Measurements from ENCODE around the gene STXBP5L. TPM values are rescaled to one million over a fixed set of nuclear protein-coding genes. Genes with fewer than 3 reads are reported as not detected.
A peak's percentile ranks its signal among the peaks of the same experiment; 100 is the strongest.

Gene STXBP5L
- total RNA-seq, 1 experiment from 2014 or later, result 5.9 TPM

DNA sequence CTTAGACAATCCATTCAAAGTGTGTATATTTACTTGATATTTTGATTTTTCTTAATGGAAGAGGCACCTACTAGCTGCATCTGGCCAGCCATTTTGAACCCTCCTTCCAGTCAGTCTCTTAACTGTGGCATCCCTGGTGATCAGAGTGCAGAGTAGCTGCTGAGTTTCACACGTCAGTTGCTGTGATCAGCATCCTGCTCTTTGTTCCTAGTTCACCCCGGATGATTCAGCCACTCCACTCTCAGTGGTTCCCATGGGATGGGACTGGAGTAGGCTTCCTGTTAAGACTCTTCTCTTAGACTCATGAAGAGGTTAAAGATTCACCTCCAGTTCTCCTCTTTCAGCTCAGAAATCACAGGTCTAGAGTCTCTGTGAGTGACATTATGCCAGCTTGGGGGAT is 75.8 kb downstream of the STXBP5L start:
- peak; percentile 77 for ATAC-seq
- peaks cover 21% of the 10 kb centered on the region for H3K36me3 Mint-ChIP-seq
- CTCF ChIA-PET, result no interaction called here

DNA sequence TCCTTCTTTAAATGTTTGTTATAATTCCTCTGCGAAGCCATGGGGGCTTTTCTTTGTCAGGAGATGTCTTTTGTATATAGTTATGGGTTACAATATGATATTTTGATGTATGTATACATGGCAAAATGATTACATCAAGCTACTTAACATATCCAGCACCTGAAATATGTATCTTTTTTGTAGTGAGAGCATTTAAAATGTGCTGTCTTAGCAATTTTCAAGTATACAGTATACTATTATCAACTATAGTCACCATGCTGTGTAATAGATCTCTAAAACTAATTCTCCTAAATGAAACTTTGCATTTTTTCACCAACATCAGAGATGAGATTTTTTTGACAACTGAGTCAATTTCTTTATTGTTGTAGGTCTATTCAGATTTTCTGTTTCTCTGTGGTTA is 77.2 kb downstream of the STXBP5L start:
- H3K4me1 Mint-ChIP-seq, result peaks cover 10% of the 10 kb centered on the region
- H3K36me3 Mint-ChIP-seq, result peaks cover 7% of the 10 kb centered on the region
- CTCF ChIA-PET, result no interaction called here
- POLR2A ChIA-PET, result no interaction called here
- TF ChIP-seq, protein P1, sequence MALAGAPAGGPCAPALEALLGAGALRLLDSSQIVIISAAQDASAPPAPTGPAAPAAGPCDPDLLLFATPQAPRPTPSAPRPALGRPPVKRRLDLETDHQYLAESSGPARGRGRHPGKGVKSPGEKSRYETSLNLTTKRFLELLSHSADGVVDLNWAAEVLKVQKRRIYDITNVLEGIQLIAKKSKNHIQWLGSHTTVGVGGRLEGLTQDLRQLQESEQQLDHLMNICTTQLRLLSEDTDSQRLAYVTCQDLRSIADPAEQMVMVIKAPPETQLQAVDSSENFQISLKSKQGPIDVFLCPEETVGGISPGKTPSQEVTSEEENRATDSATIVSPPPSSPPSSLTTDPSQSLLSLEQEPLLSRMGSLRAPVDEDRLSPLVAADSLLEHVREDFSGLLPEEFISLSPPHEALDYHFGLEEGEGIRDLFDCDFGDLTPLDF (CRISPR knock-in tag; IDR thresholded peaks at IDR 0.05), result no peak
- no peak for TF ChIP-seq EMX1 (CRISPR knock-in tag; IDR thresholded peaks at IDR 0.05)
- TF ChIP-seq, protein P2, sequence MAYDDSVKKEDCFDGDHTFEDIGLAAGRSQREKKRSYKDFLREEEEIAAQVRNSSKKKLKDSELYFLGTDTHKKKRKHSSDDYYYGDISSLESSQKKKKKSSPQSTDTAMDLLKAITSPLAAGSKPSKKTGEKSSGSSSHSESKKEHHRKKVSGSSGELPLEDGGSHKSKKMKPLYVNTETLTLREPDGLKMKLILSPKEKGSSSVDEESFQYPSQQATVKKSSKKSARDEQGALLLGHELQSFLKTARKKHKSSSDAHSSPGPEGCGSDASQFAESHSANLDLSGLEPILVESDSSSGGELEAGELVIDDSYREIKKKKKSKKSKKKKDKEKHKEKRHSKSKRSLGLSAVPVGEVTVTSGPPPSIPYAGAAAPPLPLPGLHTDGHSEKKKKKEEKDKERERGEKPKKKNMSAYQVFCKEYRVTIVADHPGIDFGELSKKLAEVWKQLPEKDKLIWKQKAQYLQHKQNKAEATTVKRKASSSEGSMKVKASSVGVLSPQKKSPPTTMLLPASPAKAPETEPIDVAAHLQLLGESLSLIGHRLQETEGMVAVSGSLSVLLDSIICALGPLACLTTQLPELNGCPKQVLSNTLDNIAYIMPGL (CRISPR knock-in tag; IDR thresholded peaks at IDR 0.05), result no peak
- TF ChIP-seq NR3C1 (CRISPR knock-in tag; conservative IDR thresholded peaks at IDR 0.05; ENCODE audit: low read depth), result no peak
- TF ChIP-seq, protein P3, sequence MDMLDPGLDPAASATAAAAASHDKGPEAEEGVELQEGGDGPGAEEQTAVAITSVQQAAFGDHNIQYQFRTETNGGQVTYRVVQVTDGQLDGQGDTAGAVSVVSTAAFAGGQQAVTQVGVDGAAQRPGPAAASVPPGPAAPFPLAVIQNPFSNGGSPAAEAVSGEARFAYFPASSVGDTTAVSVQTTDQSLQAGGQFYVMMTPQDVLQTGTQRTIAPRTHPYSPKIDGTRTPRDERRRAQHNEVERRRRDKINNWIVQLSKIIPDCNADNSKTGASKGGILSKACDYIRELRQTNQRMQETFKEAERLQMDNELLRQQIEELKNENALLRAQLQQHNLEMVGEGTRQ (CRISPR knock-in tag; IDR thresholded peaks at IDR 0.05), result no peak
- TF ChIP-seq, protein P4, sequence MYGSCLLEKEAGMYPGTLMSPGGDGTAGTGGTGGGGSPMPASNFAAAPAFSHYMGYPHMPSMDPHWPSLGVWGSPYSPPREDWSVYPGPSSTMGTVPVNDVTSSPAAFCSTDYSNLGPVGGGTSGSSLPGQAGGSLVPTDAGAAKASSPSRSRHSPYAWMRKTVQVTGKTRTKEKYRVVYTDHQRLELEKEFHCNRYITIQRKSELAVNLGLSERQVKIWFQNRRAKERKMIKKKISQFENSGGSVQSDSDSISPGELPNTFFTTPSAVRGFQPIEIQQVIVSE (CRISPR knock-in tag; IDR thresholded peaks at IDR 0.05; ENCODE audit: borderline replicate concordance), result no peak
- no peak for TF ChIP-seq SMAD3 (CRISPR knock-in tag; IDR thresholded peaks at IDR 0.05; ENCODE audit: borderline replicate concordance)
- TF ChIP-seq, protein P5, sequence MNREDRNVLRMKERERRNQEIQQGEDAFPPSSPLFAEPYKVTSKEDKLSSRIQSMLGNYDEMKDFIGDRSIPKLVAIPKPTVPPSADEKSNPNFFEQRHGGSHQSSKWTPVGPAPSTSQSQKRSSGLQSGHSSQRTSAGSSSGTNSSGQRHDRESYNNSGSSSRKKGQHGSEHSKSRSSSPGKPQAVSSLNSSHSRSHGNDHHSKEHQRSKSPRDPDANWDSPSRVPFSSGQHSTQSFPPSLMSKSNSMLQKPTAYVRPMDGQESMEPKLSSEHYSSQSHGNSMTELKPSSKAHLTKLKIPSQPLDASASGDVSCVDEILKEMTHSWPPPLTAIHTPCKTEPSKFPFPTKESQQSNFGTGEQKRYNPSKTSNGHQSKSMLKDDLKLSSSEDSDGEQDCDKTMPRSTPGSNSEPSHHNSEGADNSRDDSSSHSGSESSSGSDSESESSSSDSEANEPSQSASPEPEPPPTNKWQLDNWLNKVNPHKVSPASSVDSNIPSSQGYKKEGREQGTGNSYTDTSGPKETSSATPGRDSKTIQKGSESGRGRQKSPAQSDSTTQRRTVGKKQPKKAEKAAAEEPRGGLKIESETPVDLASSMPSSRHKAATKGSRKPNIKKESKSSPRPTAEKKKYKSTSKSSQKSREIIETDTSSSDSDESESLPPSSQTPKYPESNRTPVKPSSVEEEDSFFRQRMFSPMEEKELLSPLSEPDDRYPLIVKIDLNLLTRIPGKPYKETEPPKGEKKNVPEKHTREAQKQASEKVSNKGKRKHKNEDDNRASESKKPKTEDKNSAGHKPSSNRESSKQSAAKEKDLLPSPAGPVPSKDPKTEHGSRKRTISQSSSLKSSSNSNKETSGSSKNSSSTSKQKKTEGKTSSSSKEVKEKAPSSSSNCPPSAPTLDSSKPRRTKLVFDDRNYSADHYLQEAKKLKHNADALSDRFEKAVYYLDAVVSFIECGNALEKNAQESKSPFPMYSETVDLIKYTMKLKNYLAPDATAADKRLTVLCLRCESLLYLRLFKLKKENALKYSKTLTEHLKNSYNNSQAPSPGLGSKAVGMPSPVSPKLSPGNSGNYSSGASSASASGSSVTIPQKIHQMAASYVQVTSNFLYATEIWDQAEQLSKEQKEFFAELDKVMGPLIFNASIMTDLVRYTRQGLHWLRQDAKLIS (CRISPR knock-in tag; IDR thresholded peaks at IDR 0.05; ENCODE audit: borderline replicate concordance), result no peak
- TF ChIP-seq JUN (CRISPR knock-in tag; IDR thresholded peaks at IDR 0.05), result no peak
- TF ChIP-seq, protein P6, sequence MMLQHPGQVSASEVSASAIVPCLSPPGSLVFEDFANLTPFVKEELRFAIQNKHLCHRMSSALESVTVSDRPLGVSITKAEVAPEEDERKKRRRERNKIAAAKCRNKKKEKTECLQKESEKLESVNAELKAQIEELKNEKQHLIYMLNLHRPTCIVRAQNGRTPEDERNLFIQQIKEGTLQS (CRISPR knock-in tag; conservative IDR thresholded peaks at IDR 0.05), result no peak
- TF ChIP-seq, protein P7, sequence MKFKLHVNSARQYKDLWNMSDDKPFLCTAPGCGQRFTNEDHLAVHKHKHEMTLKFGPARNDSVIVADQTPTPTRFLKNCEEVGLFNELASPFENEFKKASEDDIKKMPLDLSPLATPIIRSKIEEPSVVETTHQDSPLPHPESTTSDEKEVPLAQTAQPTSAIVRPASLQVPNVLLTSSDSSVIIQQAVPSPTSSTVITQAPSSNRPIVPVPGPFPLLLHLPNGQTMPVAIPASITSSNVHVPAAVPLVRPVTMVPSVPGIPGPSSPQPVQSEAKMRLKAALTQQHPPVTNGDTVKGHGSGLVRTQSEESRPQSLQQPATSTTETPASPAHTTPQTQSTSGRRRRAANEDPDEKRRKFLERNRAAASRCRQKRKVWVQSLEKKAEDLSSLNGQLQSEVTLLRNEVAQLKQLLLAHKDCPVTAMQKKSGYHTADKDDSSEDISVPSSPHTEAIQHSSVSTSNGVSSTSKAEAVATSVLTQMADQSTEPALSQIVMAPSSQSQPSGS (CRISPR knock-in tag; IDR thresholded peaks at IDR 0.05; ENCODE audit: borderline replicate concordance, low read depth), result no peak
- TF ChIP-seq SP1 (CRISPR knock-in tag; conservative IDR thresholded peaks at IDR 0.05), result no peak
- no peak for TF ChIP-seq ZNF121 (CRISPR knock-in tag; IDR thresholded peaks at IDR 0.05)
- H3K27ac Mint-ChIP-seq, result no peak overlapping the region
- ATAC-seq (no peak), DNase-seq (ENCODE audit: low spot score) (no peak)
- no peaks in the 10 kb centered on the region; the same call in 1 of the 2 replicates for H3K27me3 Mint-ChIP-seq (ENCODE audit: low read depth)
- peaks cover 26% of the 10 kb centered on the region for H3K9me3 Mint-ChIP-seq
- no peak overlapping the region for H3K4me3 Mint-ChIP-seq

More for the DNA sequence above, 75.8 kb downstream of the STXBP5L start:
- DNase-seq (ENCODE audit: low spot score), result no peak
- TF ChIP-seq TCF7 (CRISPR knock-in tag; IDR thresholded peaks at IDR 0.05; ENCODE audit: low read depth), result no peak
- no peak for TF ChIP-seq CREM (CRISPR knock-in tag; IDR thresholded peaks at IDR 0.05)
- no peak for TF ChIP-seq ETV6 (CRISPR knock-in tag; IDR thresholded peaks at IDR 0.05)
- TF ChIP-seq, protein P8, sequence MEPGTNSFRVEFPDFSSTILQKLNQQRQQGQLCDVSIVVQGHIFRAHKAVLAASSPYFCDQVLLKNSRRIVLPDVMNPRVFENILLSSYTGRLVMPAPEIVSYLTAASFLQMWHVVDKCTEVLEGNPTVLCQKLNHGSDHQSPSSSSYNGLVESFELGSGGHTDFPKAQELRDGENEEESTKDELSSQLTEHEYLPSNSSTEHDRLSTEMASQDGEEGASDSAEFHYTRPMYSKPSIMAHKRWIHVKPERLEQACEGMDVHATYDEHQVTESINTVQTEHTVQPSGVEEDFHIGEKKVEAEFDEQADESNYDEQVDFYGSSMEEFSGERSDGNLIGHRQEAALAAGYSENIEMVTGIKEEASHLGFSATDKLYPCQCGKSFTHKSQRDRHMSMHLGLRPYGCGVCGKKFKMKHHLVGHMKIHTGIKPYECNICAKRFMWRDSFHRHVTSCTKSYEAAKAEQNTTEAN (CRISPR knock-in tag; IDR thresholded peaks at IDR 0.05), result no peak
- TF ChIP-seq, protein P9, sequence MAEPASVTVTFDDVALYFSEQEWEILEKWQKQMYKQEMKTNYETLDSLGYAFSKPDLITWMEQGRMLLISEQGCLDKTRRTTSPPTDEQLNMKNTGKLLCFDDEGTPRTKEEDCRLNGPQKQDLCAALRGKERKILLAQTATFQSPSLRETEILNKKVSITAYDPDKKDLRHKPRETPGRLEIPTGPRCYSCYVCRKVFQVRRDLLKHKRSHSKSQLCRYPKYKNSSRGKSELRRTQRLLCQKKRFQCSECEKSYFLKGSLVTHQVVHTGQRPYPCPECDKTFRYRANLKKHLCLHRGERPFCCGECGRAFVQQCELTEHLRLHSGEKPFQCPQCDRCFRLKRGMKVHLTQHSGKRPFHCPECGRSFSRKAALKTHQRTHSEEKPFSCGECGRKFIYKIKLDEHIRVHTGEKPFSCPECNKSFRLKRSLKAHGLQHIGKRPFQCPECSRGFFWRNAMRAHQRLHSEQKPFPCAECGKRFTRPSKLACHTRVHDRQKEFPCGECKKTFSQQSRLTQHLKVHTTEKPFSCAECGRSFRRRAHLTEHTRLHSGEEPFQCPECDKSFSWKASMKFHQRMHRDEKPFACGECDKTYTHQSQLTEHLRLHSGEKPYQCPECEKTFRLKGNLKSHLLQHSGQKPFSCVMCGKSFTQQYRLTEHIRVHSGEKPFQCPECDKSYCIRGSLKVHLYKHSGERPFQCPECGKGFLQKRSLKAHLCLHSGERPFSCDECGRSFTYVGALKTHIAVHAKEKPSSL (CRISPR knock-in tag; conservative IDR thresholded peaks at IDR 0.05), result no peak
- Mint-ChIP-seq H3K27ac (peak overlapping the region; percentile 28; the same call in 1 of the 2 replicates), H3K4me3 (no peak overlapping the region), H3K4me1 (peaks cover 10% of the 10 kb centered on the region), H3K9me3 (peaks cover 24% of the 10 kb centered on the region), H3K27me3 (ENCODE audit: low read depth) (no peaks in the 10 kb centered on the region; the same call in 1 of the 2 replicates)
- POLR2A ChIA-PET, result no interaction called here

Measured in WTC11 (cell line).